HG03025 (cell line): ENCODE results near the gene SMPX.
"Not testable (repeated sequence)": the region's sequence is repeated elsewhere in the genome, so short reads cannot be mapped to it uniquely, and the experiment has no call there.

Experiments used
- ATAC-seq: cut with Tn5 transposase; IDR thresholded peaks from one replicate; pipeline ENCODE4 v1.9.1; 2021; ENCODE audit warnings: mild to moderate bottlenecking, moderate library complexity; ENCODE audit not compliant: unreplicated experiment, low FRiP score

Gene SMPX

GRCh38 chrX:21757960-21758359 lies at the start of gene SMPX:
SMPX (minus strand) TSS chrX:21758116; CDS start chrX:21754290, 3,826 bp downstream.
- ATAC-seq: no peak

GRCh38 chrX:21806691-21807090 lies 48.8 kb upstream of the SMPX start:
- no peak for ATAC-seq

GRCh38 chrX:21802839-21803238 lies 44.9 kb upstream of the SMPX start:
- no peak for ATAC-seq

- ATAC-seq: no peak
Observed at GRCh38 chrX:21802054-21802670, 44.2 kb upstream of the SMPX start.

GRCh38 chrX:21800344-21800770 lies 42.4 kb upstream of the SMPX start:
- ATAC-seq: no peak

GRCh38 chrX:21799767-21800166 lies 41.9 kb upstream of the SMPX start:
- no peak for ATAC-seq

GRCh38 chrX:21798677-21799219 lies 40.8 kb upstream of the SMPX start:
- peak; percentile 92 for ATAC-seq

- no peak for ATAC-seq
Observed at GRCh38 chrX:21781976-21782375, 24.1 kb upstream of the SMPX start.

- peak; percentile 71 for ATAC-seq
Observed at GRCh38 chrX:21781525-21781924, 23.6 kb upstream of the SMPX start.

GRCh38 chrX:21779095-21779494 lies 21.2 kb upstream of the SMPX start:
- ATAC-seq: no peak

GRCh38 chrX:21778236-21778635 lies 20.3 kb upstream of the SMPX start:
- ATAC-seq: no peak

- not testable (repeated sequence) for ATAC-seq
Observed at GRCh38 chrX:21775128-21775527, 17.2 kb upstream of the SMPX start.

GRCh38 chrX:21773036-21773435 lies 15.1 kb upstream of the SMPX start:
- not testable (repeated sequence) for ATAC-seq

- ATAC-seq: no peak
Observed at GRCh38 chrX:21770631-21771321, 12.9 kb upstream of the SMPX start.

- ATAC-seq: no peak
Observed at GRCh38 chrX:21766101-21766500, 8.2 kb upstream of the SMPX start.

- no peak for ATAC-seq
Observed at GRCh38 chrX:21764008-21764407, 6.1 kb upstream of the SMPX start.

- no peak for ATAC-seq
Observed at GRCh38 chrX:21758488-21758887, 572 bp upstream of the SMPX start.

- no peak for ATAC-seq
Observed at GRCh38 chrX:21756785-21757529, 959 bp downstream of the SMPX start.

GRCh38 chrX:21749924-21750323 lies 8.0 kb downstream of the SMPX start:
- no peak for ATAC-seq

- ATAC-seq: no peak
Observed at GRCh38 chrX:21748235-21748634, 9.7 kb downstream of the SMPX start.

GRCh38 chrX:21747558-21747957 lies 10.4 kb downstream of the SMPX start:
- no peak for ATAC-seq
